Measurements from ENCODE around the gene TUBGCP6. TPM values are rescaled to one million over a fixed set of nuclear protein-coding genes. Genes with fewer than 3 reads are reported as not detected.

Gene TUBGCP6
- total and polyA plus RNA-seq, 9 donors, result 7.5 to 52.2 (median 40.8) TPM

DNA sequence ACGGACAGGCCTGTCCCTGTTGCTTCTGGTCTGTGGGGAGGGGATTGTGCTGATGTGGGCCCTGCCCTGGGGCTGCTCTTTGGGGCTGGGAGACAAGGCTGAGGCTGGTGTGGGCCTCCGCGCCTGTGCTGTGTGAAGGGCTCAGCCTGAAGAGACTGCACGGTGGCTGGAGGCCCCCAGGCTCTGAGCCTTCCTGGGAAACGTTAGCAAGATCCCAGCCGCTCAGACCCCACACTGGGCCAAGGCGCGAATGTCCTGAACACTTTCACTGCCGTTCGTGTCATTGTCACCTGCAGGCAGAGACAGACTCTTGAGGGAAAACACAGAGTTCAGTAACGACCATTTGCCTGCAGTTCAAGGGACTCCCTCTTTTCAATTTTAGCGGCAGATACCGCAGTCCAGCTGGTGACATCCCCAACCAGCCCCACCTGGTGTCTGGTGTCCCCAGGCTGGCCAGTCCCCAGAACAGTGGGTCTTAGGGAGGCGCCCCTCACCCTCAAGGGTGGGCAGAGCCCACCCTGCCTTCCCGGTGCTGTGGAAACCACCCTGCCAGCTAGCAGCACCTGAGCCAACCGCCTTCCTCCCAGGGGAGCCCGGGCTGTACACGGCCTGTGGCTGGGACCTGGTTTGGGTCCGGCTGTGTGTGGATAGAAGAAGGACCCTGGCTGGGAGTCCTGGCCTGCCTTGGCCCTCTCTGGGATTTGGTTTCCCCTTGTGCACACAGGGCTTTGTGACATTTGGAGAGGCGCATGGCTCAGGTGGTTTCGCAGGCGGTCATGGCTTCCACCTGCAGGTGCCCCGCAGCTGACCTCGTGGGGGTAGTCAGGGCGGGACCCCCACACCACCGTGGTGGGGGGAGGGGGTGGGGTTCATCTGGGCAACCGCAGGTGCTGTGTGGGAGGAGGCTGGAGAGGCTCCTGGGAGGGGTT, 68.6 kb downstream of the TUBGCP6 start:
- Histone ChIP-seq H3K4me1 (ENCODE audit: insufficient read depth) (no peaks in the 10 kb centered on the region), H3K9me3 (no peaks in the 10 kb centered on the region), H3K27ac (no peak overlapping the region), H3K4me3 (no peak overlapping the region), H3K27me3 (no peaks in the 10 kb centered on the region), H3K36me3 (no peaks in the 10 kb centered on the region)
- peak in 2 of 5 donors; percentile 21 to 36 for DNase-seq
- 76 to 81% (median 80%) methylated on average over 24 to 27 of the region's 27 CpGs for WGBS, 3 donors
- intact Hi-C loops (cut with DNase I), result no loop called here
- TF ChIP-seq, protein P1, sequence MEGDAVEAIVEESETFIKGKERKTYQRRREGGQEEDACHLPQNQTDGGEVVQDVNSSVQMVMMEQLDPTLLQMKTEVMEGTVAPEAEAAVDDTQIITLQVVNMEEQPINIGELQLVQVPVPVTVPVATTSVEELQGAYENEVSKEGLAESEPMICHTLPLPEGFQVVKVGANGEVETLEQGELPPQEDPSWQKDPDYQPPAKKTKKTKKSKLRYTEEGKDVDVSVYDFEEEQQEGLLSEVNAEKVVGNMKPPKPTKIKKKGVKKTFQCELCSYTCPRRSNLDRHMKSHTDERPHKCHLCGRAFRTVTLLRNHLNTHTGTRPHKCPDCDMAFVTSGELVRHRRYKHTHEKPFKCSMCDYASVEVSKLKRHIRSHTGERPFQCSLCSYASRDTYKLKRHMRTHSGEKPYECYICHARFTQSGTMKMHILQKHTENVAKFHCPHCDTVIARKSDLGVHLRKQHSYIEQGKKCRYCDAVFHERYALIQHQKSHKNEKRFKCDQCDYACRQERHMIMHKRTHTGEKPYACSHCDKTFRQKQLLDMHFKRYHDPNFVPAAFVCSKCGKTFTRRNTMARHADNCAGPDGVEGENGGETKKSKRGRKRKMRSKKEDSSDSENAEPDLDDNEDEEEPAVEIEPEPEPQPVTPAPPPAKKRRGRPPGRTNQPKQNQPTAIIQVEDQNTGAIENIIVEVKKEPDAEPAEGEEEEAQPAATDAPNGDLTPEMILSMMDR (IDR thresholded peaks at IDR 0.05), result no peak
- TF ChIP-seq POLR2A (IDR thresholded peaks at IDR 0.05), result no peak
- TF ChIP-seq EP300 (IDR thresholded peaks at IDR 0.05), result no peak

GRCh38 chr22:50175191-50175461, 69.7 kb downstream of the TUBGCP6 start:
- intact Hi-C loops (cut with DNase I), result no loop called here
- 83 to 89% (median 85%) methylated on average over 6 of the region's 6 CpGs for WGBS, 3 donors

DNA sequence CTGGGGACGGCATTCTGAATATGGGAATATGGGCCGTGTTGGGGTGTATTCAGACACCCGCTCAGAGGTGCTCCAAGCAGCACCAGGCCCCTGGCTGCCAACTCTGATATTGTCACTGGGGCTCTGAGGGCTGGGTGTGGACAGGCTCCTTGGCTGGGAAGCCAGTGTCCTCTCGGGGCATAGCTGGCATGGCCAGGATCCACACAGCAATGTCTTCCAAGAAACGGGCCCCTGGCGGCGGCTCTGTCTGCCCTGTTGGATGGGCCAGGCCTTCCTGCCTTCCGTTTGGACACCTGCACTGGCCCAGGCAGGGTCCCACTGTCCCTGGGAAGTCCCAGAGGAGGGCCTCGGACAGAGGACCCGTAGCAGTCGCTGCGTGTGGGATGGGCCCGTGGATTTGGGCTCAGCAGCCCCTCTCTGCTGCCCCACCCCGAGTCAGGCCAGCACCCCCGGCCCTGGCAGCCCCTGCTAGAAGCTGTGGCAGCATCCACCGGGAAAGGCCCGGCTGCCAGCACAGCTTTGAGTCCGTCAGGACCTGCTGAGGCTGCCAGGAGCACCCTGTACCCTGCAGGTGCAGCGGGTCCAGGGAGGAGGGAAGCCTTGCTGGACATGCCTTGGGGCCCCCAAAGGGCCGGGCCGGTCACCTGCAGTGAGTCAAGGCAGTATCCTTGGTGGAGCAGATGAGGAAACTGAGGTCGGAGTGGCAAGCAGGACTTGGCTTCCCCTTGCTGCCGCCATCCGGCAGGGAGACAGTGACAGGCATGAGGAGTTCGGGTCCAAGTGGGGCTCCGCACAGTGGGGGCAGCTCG, 70.2 kb downstream of the TUBGCP6 start:
- TF ChIP-seq EP300 (IDR thresholded peaks at IDR 0.05), result no peak
- no peak for TF ChIP-seq POLR2A (IDR thresholded peaks at IDR 0.05)
- TF ChIP-seq, protein P1 (IDR thresholded peaks at IDR 0.05), result no peak
- DNase-seq, result peak in 2 of 5 donors; percentile 21 to 31
- Histone ChIP-seq H3K27me3 (no peaks in the 10 kb centered on the region), H3K9me3 (no peaks in the 10 kb centered on the region), H3K27ac (no peak overlapping the region), H3K4me1 (ENCODE audit: insufficient read depth) (peaks cover 4% of the 10 kb centered on the region), H3K4me3 (no peak overlapping the region), H3K36me3 (no peaks in the 10 kb centered on the region)
- 86 to 92% (median 91%) methylated on average over 18 to 27 of the region's 27 CpGs for WGBS, 3 donors
- intact Hi-C loops (cut with DNase I), result no loop called here

More at GRCh38 chr22:50175191-50175461, 69.7 kb downstream of the TUBGCP6 start:
- H3K4me1 ChIP-seq (ENCODE audit: insufficient read depth), result peaks cover 4% of the 10 kb centered on the region
- no peaks in the 10 kb centered on the region for H3K9me3 ChIP-seq
- no peaks in the 10 kb centered on the region for H3K27me3 ChIP-seq
- no peak overlapping the region for H3K27ac ChIP-seq
- H3K4me3 ChIP-seq, result no peak overlapping the region
- H3K36me3 ChIP-seq, result no peaks in the 10 kb centered on the region
- no peak for DNase-seq
- TF ChIP-seq EP300 (IDR thresholded peaks at IDR 0.05) (no peak), POLR2A (IDR thresholded peaks at IDR 0.05) (no peak)
- TF ChIP-seq, protein P1 (IDR thresholded peaks at IDR 0.05), result no peak

DNA sequence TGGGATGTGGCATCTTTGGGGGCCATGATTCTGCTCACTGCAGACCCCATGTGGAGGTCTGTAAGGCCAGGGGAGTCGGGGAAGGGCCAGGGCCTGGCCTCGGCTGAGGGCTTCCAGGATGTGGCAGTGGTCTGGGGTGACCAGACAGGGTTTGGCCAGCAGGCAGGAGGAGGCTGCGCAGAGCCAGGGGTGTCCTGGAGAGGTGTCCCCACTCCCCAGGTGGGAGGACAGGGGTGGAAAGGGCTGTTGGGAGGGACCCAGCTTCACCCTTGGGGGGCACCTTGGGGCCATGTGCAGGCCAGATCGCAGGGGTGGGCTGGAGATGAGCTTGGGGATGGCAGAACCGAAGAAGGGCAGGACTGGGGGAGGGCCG, 70.9 kb downstream of the TUBGCP6 start:
- TF ChIP-seq, protein P1 (IDR thresholded peaks at IDR 0.05), result no peak
- no peaks in the 10 kb centered on the region for H3K36me3 ChIP-seq
- H3K4me1 ChIP-seq (ENCODE audit: insufficient read depth), result peaks cover 5% of the 10 kb centered on the region
- DNase-seq, result no peak
- H3K9me3 ChIP-seq, result no peaks in the 10 kb centered on the region
- no peaks in the 10 kb centered on the region for H3K27me3 ChIP-seq
- no peak overlapping the region for H3K27ac ChIP-seq
- 84 to 100% (median 92%) methylated on average over 6 of the region's 6 CpGs for WGBS, 3 donors
- no peak overlapping the region for H3K4me3 ChIP-seq
- intact Hi-C loops (cut with DNase I), result no loop called here
